PC-3 (cell line): Measurements from ENCODE around the gene TNFSF18.

Experiments
- CTCF ChIP-seq: fragments of 300-600 bp; sonication (generic); conservative IDR thresholded peaks from 2 replicates; pipeline ENCODE4 v1.5.1; 2017; ENCODE audit warnings: antibody characterized with exemption, low read depth, mild to moderate bottlenecking, low read length
- EZH2 ChIP-seq: fragments of 300-600 bp; sonication (generic); IDR thresholded peaks from one replicate; pipeline ENCODE4 v1.6.1; 2017; ENCODE audit warnings: antibody characterized with exemption, mild to moderate bottlenecking, low read length; ENCODE audit not compliant: unreplicated experiment
- EZH2phosphoT487 ChIP-seq: fragments of 300-600 bp; sonication (generic); IDR thresholded peaks from 2 replicates; pipeline ENCODE4 v1.6.1; 2018; ENCODE audit warnings: mild to moderate bottlenecking, antibody characterized with exemption, low read length, borderline replicate concordance

DNA sequence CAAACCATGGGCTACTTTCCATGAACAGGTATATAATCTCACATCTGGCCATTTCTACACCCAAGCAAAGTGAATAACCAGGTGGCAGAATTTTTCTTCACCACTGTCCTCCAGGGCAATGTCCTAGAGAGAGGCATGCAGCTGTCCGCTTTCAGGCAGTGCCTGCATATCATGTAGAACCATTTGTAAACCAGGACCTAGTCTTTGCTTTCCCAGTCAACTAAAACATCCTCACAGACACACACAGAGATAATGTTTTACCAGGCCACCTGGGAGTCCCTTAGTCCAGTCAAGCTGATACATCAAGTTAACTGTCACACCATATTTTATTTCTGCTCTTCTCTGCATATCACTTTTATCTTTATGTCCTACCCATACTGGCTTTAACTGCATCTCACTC is 26.2 kb downstream of the TNFSF18 start:
- TF ChIP-seq CTCF = no peak
- no peak for TF ChIP-seq EZH2
- TF ChIP-seq EZH2phosphoT487 = no peak
